ENCODE measurements around the gene WWOX. TPM values are rescaled to one million over a fixed set of nuclear protein-coding genes. Genes with fewer than 3 reads are reported as not detected.

The WWOX gene
- total and polyA plus RNA-seq, 2 of the 8 experiments (the other 6 are each of a cell fraction or from before 2014, with no cell fraction given): 5.4 to 16.7 TPM

DNA sequence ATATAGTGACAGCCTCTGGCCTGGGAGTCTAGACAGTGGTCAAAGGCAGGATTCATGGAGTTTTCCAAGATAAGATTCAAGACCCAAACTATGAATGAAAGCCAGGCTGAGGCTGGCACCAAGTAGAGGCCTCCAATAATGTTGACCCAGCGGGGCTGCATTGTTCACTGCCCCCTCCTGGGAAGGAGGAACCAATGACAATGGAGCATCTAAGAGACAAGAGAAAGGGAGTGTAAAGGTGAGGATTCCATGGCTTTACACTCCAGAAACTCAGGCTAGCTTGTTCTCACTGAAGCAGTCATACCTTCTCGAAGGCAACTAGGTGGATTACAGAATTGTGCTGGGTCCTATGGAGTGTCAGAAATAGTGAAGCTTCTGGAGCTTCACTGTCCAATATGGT, 380.3 kb downstream of the WWOX start:
- POLR2A ChIA-PET (ENCODE audit: partially characterized antibody): no interaction called here
- CTCF ChIA-PET (ENCODE audit: partially characterized antibody): interaction anchor here (0.5 to 4.3 kb wide), 5 partner anchors 9 to 361 kb away, joined by 3 to 29 read pairs (median 8); no protein-coding TSS in a partner anchor
- H2AFZ ChIP-seq (ENCODE audit: low read length): no peak overlapping the region

More for the DNA sequence above, 380.3 kb downstream of the WWOX start:
- Histone ChIP-seq H3K9me3 (ENCODE audit: insufficient read depth in 2 of 2, low read depth in 1 of 2, low read length in 1 of 2) (no peaks in the 10 kb centered on the region), H3K36me3 (ENCODE audit: control insufficient read depth in 2 of 4, insufficient read depth in 4 of 4, low read length in 3 of 4) (no peaks in the 10 kb centered on the region), H3K4me3 (ENCODE audit: extremely low read depth in 1 of 4, insufficient read depth in 2 of 4, low read depth in 3 of 4, low read length in 4 of 4) (no peak overlapping the region), H2BK15ac (ENCODE audit: low read length) (no peak overlapping the region), H4K91ac (replicated peaks; ENCODE audit: insufficient read length, low read length) (no peak overlapping the region), H3K4me1 (replicated peaks in 1 of 4; ENCODE audit: control insufficient read depth in 3 of 4, insufficient read depth in 4 of 4, low read length in 3 of 4) (peaks cover 0 to 9% (median 3%) of the 10 kb centered on the region in 4 experiments; a peak in 5 of 7 replicates), H3K56ac (replicated peaks; ENCODE audit: insufficient read length, low read depth, low read length) (no peak overlapping the region), H2BK20ac (ENCODE audit: low read length) (no peak overlapping the region), H4K8ac (ENCODE audit: extremely low read depth, insufficient read depth, low read length) (no peak overlapping the region), H3K14ac (ENCODE audit: insufficient read length) (no peak overlapping the region), H2AK5ac (ENCODE audit: low read depth, low read length) (no peak overlapping the region), H3K23ac (ENCODE audit: insufficient read length) (no peak overlapping the region), H3K79me1 (ENCODE audit: low read depth, low read length) (no peaks in the 10 kb centered on the region), H3K18ac (ENCODE audit: extremely low read depth, low read length) (no peak overlapping the region), H3K27me3 (replicated peaks in 1 of 4; ENCODE audit: control insufficient read depth in 3 of 4, extremely low read depth in 1 of 4, insufficient read depth in 3 of 4, low read length in 3 of 4) (no peaks in the 10 kb centered on the region), H3K27ac (ENCODE audit: low read depth, low read length) (no peak overlapping the region), H3K4ac (replicated peaks; ENCODE audit: insufficient read length, low read depth, low read length) (no peak overlapping the region), H4K5ac (ENCODE audit: insufficient read length, low read depth, low read length) (no peak overlapping the region), H2BK120ac (replicated peaks; ENCODE audit: low read depth, low read length) (no peak overlapping the region), H2BK5ac (ENCODE audit: low read depth, low read length) (no peak overlapping the region), H3K79me2 (ENCODE audit: control insufficient read depth in 1 of 2, insufficient read depth in 2 of 2, low read length in 2 of 2) (no peaks in the 10 kb centered on the region), H2BK12ac (ENCODE audit: low read depth, low read length) (no peak overlapping the region), H3K9ac (replicated peaks in 1 of 4; ENCODE audit: extremely low read depth in 1 of 4, low read depth in 3 of 4, low read length in 3 of 4) (no peak overlapping the region), H4K20me1 (replicated peaks in 1 of 2; ENCODE audit: control insufficient read depth in 1 of 2, insufficient read depth in 2 of 2, low read length in 2 of 2) (no peaks in the 10 kb centered on the region), H3K23me2 (ENCODE audit: low read depth, low read length) (no peaks in the 10 kb centered on the region), H3K4me2 (ENCODE audit: insufficient read depth in 1 of 2, low read depth in 2 of 2, low read length in 2 of 2) (no peak overlapping the region)
- no peak for TF ChIP-seq SUZ12 (IDR thresholded peaks at IDR 0.05; ENCODE audit: low read length)
- TF ChIP-seq GTF2F1 (IDR thresholded peaks at IDR 0.05; ENCODE audit: borderline replicate concordance, low read depth, low read length): no peak
- TF ChIP-seq, protein P1, sequence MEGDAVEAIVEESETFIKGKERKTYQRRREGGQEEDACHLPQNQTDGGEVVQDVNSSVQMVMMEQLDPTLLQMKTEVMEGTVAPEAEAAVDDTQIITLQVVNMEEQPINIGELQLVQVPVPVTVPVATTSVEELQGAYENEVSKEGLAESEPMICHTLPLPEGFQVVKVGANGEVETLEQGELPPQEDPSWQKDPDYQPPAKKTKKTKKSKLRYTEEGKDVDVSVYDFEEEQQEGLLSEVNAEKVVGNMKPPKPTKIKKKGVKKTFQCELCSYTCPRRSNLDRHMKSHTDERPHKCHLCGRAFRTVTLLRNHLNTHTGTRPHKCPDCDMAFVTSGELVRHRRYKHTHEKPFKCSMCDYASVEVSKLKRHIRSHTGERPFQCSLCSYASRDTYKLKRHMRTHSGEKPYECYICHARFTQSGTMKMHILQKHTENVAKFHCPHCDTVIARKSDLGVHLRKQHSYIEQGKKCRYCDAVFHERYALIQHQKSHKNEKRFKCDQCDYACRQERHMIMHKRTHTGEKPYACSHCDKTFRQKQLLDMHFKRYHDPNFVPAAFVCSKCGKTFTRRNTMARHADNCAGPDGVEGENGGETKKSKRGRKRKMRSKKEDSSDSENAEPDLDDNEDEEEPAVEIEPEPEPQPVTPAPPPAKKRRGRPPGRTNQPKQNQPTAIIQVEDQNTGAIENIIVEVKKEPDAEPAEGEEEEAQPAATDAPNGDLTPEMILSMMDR (IDR thresholded peaks at IDR 0.05; ENCODE audit: control extremely low read depth in 1 of 3, insufficient read depth in 1 of 3, low read depth in 1 of 3, low read length in 3 of 3): no peak
- TF ChIP-seq RXRA (IDR thresholded peaks at IDR 0.05; ENCODE audit: insufficient read depth, low read depth, low read length): no peak
- FAIRE-seq (no peak), DNase-seq (ENCODE audit: low read depth in 1 of 2, low spot score in 2 of 2) (no peak)
- 92% methylated on average over 2 of the region's 2 CpGs; no CpG with 5 or more reads in 1 of the 2 experiments for WGBS, 2 experiments (ENCODE audit: extremely low coverage in 1 of 2, insufficient coverage in 1 of 2, insufficient read length in 1 of 2, insufficient replicate concordance in 2 of 2, low coverage in 1 of 2, low lambda C conversion rate in 2 of 2, missing lambda C conversion rate in 1 of 2)

Measured in H1 (cell line).